CD8-positive, alpha-beta memory T cell (primary cell): ENCODE data around the gene NPNT. TPM values are rescaled to one million over a fixed set of nuclear protein-coding genes. Genes with fewer than 3 reads are reported as not detected.
"Not testable (repeated sequence)": the region's sequence is repeated elsewhere in the genome, so short reads cannot be mapped to it uniquely, and the experiment has no call there.

Experiments used
- CTCF ChIA-PET: fragments of 350-600 bp; sonication (Branson Sonifier 250); formaldehyde crosslinking; loops from one replicate; lab custom pipeline; 2021; ENCODE audit warnings: antibody characterized with exemption; lab: Charles Lee
- POLR2A ChIA-PET: fragments of 350-600 bp; sonication (Branson Sonifier 250); formaldehyde crosslinking; loops from one replicate; lab custom pipeline; 2021; ENCODE audit warnings: antibody characterized with exemption; lab: Charles Lee
- DNase-seq, 5 donors: peaks; one replicate each; pipeline versions ENCODE4 v3.0.0 to v3.0.0-alpha.2; 2020 to 2022; ENCODE audit warnings: mixed read lengths in 1 of 5
- H3K27ac ChIP-seq: one replicate; pipeline ENCODE4 v1.7.0; 2013; ENCODE audit warnings: low read depth, mild to moderate bottlenecking, low read length, moderate library complexity
- H3K27me3 ChIP-seq: 2 replicates; pipeline ENCODE4 v1.7.0; 2013; ENCODE audit warnings: low read length, mild to moderate bottlenecking; ENCODE audit not compliant: insufficient read depth, poor library complexity, severe bottlenecking
- H3K36me3 ChIP-seq: 2 replicates; pipeline ENCODE4 v1.7.0; 2013; ENCODE audit warnings: mild to moderate bottlenecking, low read length, moderate library complexity; ENCODE audit not compliant: insufficient read depth
- H3K4me1 ChIP-seq: 2 replicates; pipeline ENCODE4 v1.7.0; 2013; ENCODE audit warnings: mild to moderate bottlenecking, low read length, moderate library complexity; ENCODE audit not compliant: insufficient read depth
- H3K4me3 ChIP-seq: 2 replicates; pipeline ENCODE4 v1.7.0; 2013; ENCODE audit warnings: mild to moderate bottlenecking, low read length
- H3K9me3 ChIP-seq: 2 replicates; pipeline ENCODE4 v1.7.0; 2013; ENCODE audit warnings: mild to moderate bottlenecking, low read length
- H3K27ac Mint-ChIP-seq, 8 donors: one replicate each; pipeline ENCODE4 v1.8.0; 2020 to 2021; ENCODE audit warnings: mixed read lengths in 8 of 8, mild to moderate bottlenecking in 6 of 8, inconsistent platforms in 3 of 8, moderate library complexity in 3 of 8
- H3K27me3 Mint-ChIP-seq, 2 donors: one replicate each; pipeline ENCODE4 v1.8.0; 2020 to 2021; ENCODE audit warnings: mixed read lengths in 2 of 2, mild to moderate bottlenecking in 1 of 2, moderate library complexity in 1 of 2
- H3K36me3 Mint-ChIP-seq, 3 donors: one replicate each; pipeline ENCODE4 v1.8.0; 2020 to 2021; ENCODE audit warnings: mixed read lengths in 3 of 3, inconsistent platforms in 1 of 3, mild to moderate bottlenecking in 1 of 3
- H3K4me1 Mint-ChIP-seq, 3 donors: one replicate each; pipeline ENCODE4 v1.8.0; 2020 to 2021; ENCODE audit warnings: mixed read lengths in 3 of 3, inconsistent platforms in 1 of 3, mild to moderate bottlenecking in 1 of 3
- H3K4me3 Mint-ChIP-seq, 7 donors: one replicate each; pipeline ENCODE4 v1.8.0; 2020 to 2021; ENCODE audit warnings: mixed read lengths in 7 of 7, mild to moderate bottlenecking in 6 of 7, moderate library complexity in 4 of 7, inconsistent platforms in 2 of 7
- H3K9me3 Mint-ChIP-seq, 5 donors: one replicate each; pipeline ENCODE4 v1.8.0; 2020 to 2022; ENCODE audit warnings: mixed read lengths in 5 of 5, mild to moderate bottlenecking in 3 of 5, moderate library complexity in 2 of 5, inconsistent platforms in 1 of 5
- polyA plus RNA-seq: library from polyadenylated mRNA; unstranded; fragments of 300-500 nt; fragmentation: Illumina TruSeq; gene quantifications from one replicate; pipeline ENCODE4 v1.2.3, GENCODE V29; 2021
- total RNA-seq, 2 experiments: library from RNA; stranded (reverse); gene quantifications; one replicate each; pipeline ENCODE4 v1.2.3, GENCODE V29; 2021

Gene NPNT
- total RNA-seq (not detected), polyA plus RNA-seq (not detected)

GRCh38 chr4:105894660-105895582, at the start of gene NPNT:
Gene NPNT, plus strand, starts transcription at chr4:105895471. Its CDS starts 182 bp downstream, at chr4:105895653.
- peaks cover 6% of the 10 kb centered on the region for H3K27me3 ChIP-seq
- H3K9me3 Mint-ChIP-seq, result peaks cover 0 to 7% (median 2%) of the 10 kb centered on the region in 5 donors
- no peak for DNase-seq

GRCh38 chr4:105845559-105845958, 49.7 kb upstream of the NPNT start:
- no peak overlapping the region for H3K4me3 ChIP-seq
- Mint-ChIP-seq H3K9me3 (no peaks in the 10 kb centered on the region), H3K27me3 (no peaks in the 10 kb centered on the region), H3K4me1 (no peaks in the 10 kb centered on the region), H3K27ac (no peak overlapping the region), H3K36me3 (peaks cover 3 to 18% (median 9%) of the 10 kb centered on the region in 3 donors), H3K4me3 (no peak overlapping the region)
- POLR2A ChIA-PET, result no interaction called here
- no peaks in the 10 kb centered on the region for H3K4me1 ChIP-seq
- no peaks in the 10 kb centered on the region for H3K9me3 ChIP-seq
- no peak overlapping the region for H3K27ac ChIP-seq
- CTCF ChIA-PET, result no interaction called here
- no peak for DNase-seq
- no peaks in the 10 kb centered on the region for H3K36me3 ChIP-seq
- no peaks in the 10 kb centered on the region for H3K27me3 ChIP-seq

More at GRCh38 chr4:105894660-105895582, at the start of gene NPNT:
- no peak within 1 kb of the TSS for H3K27ac ChIP-seq
- Mint-ChIP-seq H3K4me3 (no peak within 1 kb of the TSS), H3K27me3 (peaks cover 38 to 62% of the 10 kb centered on the region in 2 donors), H3K27ac (no peak within 1 kb of the TSS), H3K36me3 (no peaks in the 10 kb centered on the region), H3K4me1 (peaks cover 2 to 10% (median 5%) of the 10 kb centered on the region in 3 donors)
- H3K36me3 ChIP-seq, result no peaks in the 10 kb centered on the region
- POLR2A ChIA-PET, result no interaction called here
- H3K4me1 ChIP-seq, result no peaks in the 10 kb centered on the region
- H3K4me3 ChIP-seq, result no peak within 1 kb of the TSS
- CTCF ChIA-PET, result no interaction called here
- H3K9me3 ChIP-seq, result no peaks in the 10 kb centered on the region

- POLR2A ChIA-PET, result not testable (repeated sequence)
Observed at GRCh38 chr4:105848359-105848758, 46.9 kb upstream of the NPNT start.

GRCh38 chr4:105851196-105851595, 44.1 kb upstream of the NPNT start:
- ChIA-PET POLR2A (no interaction called here), CTCF (no interaction called here)
- H3K27me3 ChIP-seq, result no peaks in the 10 kb centered on the region
- Mint-ChIP-seq H3K4me3 (no peak overlapping the region), H3K27me3 (no peaks in the 10 kb centered on the region), H3K9me3 (peaks cover 10 to 22% (median 18%) of the 10 kb centered on the region in 5 donors), H3K27ac (no peak overlapping the region), H3K36me3 (peaks cover 9 to 30% (median 11%) of the 10 kb centered on the region in 3 donors), H3K4me1 (no peaks in the 10 kb centered on the region)
- H3K4me3 ChIP-seq, result no peak overlapping the region
- H3K36me3 ChIP-seq, result no peaks in the 10 kb centered on the region
- no peak for DNase-seq
- H3K9me3 ChIP-seq, result no peaks in the 10 kb centered on the region
- no peaks in the 10 kb centered on the region for H3K4me1 ChIP-seq
- no peak overlapping the region for H3K27ac ChIP-seq

More at GRCh38 chr4:105848359-105848758, 46.9 kb upstream of the NPNT start:
- H3K4me1 Mint-ChIP-seq, H3K36me3 ChIP-seq, H3K9me3 ChIP-seq, CTCF ChIA-PET, H3K27ac Mint-ChIP-seq, H3K9me3 Mint-ChIP-seq, H3K27ac ChIP-seq, H3K4me1 ChIP-seq, H3K27me3 ChIP-seq, DNase-seq, H3K4me3 ChIP-seq, H3K27me3 Mint-ChIP-seq, H3K4me3 Mint-ChIP-seq: not testable (repeated sequence)
- H3K36me3 Mint-ChIP-seq, result peaks cover 3 to 18% (median 5%) of the 10 kb centered on the region in 3 donors

GRCh38 chr4:105852230-105852629, 43.0 kb upstream of the NPNT start:
- H3K9me3 ChIP-seq, H3K4me3 Mint-ChIP-seq, H3K4me1 Mint-ChIP-seq, H3K4me1 ChIP-seq, POLR2A ChIA-PET, H3K27me3 Mint-ChIP-seq, H3K27ac ChIP-seq, H3K27ac Mint-ChIP-seq, H3K4me3 ChIP-seq, CTCF ChIA-PET, H3K27me3 ChIP-seq, H3K36me3 ChIP-seq, DNase-seq: not testable (repeated sequence)
- Mint-ChIP-seq H3K9me3 (peaks cover 10 to 28% (median 26%) of the 10 kb centered on the region in 5 donors), H3K36me3 (peaks cover 11 to 40% (median 15%) of the 10 kb centered on the region in 3 donors)

- Histone ChIP-seq H3K9me3 (no peaks in the 10 kb centered on the region), H3K27me3 (no peaks in the 10 kb centered on the region), H3K27ac (no peak overlapping the region), H3K4me3 (no peak overlapping the region), H3K36me3 (no peaks in the 10 kb centered on the region), H3K4me1 (no peaks in the 10 kb centered on the region)
- Mint-ChIP-seq H3K4me1 (no peaks in the 10 kb centered on the region), H3K9me3 (peaks cover 27 to 56% (median 43%) of the 10 kb centered on the region in 5 donors), H3K36me3 (peaks cover 6 to 38% (median 13%) of the 10 kb centered on the region in 3 donors), H3K4me3 (no peak overlapping the region), H3K27ac (no peak overlapping the region), H3K27me3 (peaks cover 0 to 3% of the 10 kb centered on the region in 2 donors)
- ChIA-PET POLR2A (no interaction called here), CTCF (no interaction called here)
- DNase-seq, result no peak
Observed at GRCh38 chr4:105858466-105859040, 36.7 kb upstream of the NPNT start.

GRCh38 chr4:105859233-105859632, 36.0 kb upstream of the NPNT start:
- no peak overlapping the region for H3K4me3 ChIP-seq
- DNase-seq, result no peak
- H3K36me3 Mint-ChIP-seq, result peaks cover 4 to 32% (median 13%) of the 10 kb centered on the region in 3 donors
- H3K27me3 ChIP-seq, result no peaks in the 10 kb centered on the region
- H3K27me3 Mint-ChIP-seq, result peaks cover 0 to 3% of the 10 kb centered on the region in 2 donors
- no peaks in the 10 kb centered on the region for H3K36me3 ChIP-seq
- H3K4me3 Mint-ChIP-seq, result no peak overlapping the region
- ChIA-PET POLR2A (no interaction called here), CTCF (no interaction called here)
- no peaks in the 10 kb centered on the region for H3K9me3 ChIP-seq
- H3K4me1 ChIP-seq, result no peaks in the 10 kb centered on the region
- no peak overlapping the region for H3K27ac Mint-ChIP-seq
- H3K27ac ChIP-seq, result no peak overlapping the region
- peaks cover 27 to 58% (median 43%) of the 10 kb centered on the region in 5 donors for H3K9me3 Mint-ChIP-seq
- no peaks in the 10 kb centered on the region for H3K4me1 Mint-ChIP-seq

- Mint-ChIP-seq H3K27me3 (peaks cover 0 to 2% of the 10 kb centered on the region in 2 donors), H3K36me3 (no peaks in the 10 kb centered on the region), H3K4me3 (no peak overlapping the region), H3K27ac (no peak overlapping the region), H3K4me1 (no peaks in the 10 kb centered on the region), H3K9me3 (peaks cover 0 to 2% (median 0%) of the 10 kb centered on the region in 5 donors)
- ChIA-PET POLR2A (no interaction called here), CTCF (no interaction called here)
- H3K27me3 ChIP-seq, result no peaks in the 10 kb centered on the region
- no peaks in the 10 kb centered on the region for H3K9me3 ChIP-seq
- H3K4me1 ChIP-seq, result no peaks in the 10 kb centered on the region
- no peak overlapping the region for H3K27ac ChIP-seq
- H3K4me3 ChIP-seq, result no peak overlapping the region
- H3K36me3 ChIP-seq, result no peaks in the 10 kb centered on the region
- no peak for DNase-seq
Observed at GRCh38 chr4:105870963-105871362, 24.3 kb upstream of the NPNT start.
